Activated CD8-positive, alpha-beta memory T cell treated with anti-CD3 and anti-CD28 coated beads, Interleukin-2, amount 50 U/mL, for 1 hour (primary cell): ENCODE results near the gene TRIP6.
"Not testable (repeated sequence)": the region's sequence is repeated elsewhere in the genome, so short reads cannot be mapped to it uniquely, and the experiment has no call there.

Experiments
- DNase-seq: peaks from one replicate; pipeline ENCODE4 v3.0.0-alpha.2; 2020; ENCODE audit errors: extremely low read depth

Gene TRIP6

GRCh38 chr7:100914208-100914878 is 47.2 kb downstream of the TRIP6 start:
- no peak for DNase-seq

GRCh38 chr7:100914879-100915447 is 47.8 kb downstream of the TRIP6 start:
- no peak for DNase-seq

GRCh38 chr7:100919335-100919734 is 52.1 kb downstream of the TRIP6 start:
- not testable (repeated sequence) for DNase-seq

- not testable (repeated sequence) for DNase-seq
These were observed 52.7 kb downstream of the TRIP6 start for GRCh38 chr7:100919779-100920437.

GRCh38 chr7:100921039-100921438 is 53.9 kb downstream of the TRIP6 start:
- DNase-seq = no peak
